A204.1 (cell line): ENCODE data around the gene UST.

Experiments
- FAIRE-seq: peaks from 2 replicates; lab custom pipeline; 2012; peaks lifted over from hg19 to GRCh38; lab: Jason Lieb, UNC

Gene UST

DNA sequence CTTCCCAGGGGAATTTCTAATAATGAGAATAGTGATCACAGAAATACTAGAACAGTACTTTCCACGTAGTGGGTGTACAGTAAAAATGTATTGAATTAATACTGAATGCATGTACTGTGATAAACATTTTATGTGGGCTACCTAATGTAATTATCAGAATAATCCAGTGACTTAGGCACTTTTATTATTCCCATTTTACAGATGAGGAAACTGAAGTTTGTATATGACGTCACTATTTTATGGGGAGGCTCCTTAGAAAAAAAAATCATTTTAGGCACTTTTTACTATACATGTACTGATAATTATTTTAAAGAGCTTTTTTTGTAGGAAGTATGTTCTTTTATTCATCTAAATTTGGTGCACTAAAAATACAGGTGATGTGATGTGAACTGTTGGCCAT lies 295.1 kb downstream of the UST start:
- no peak for FAIRE-seq

DNA sequence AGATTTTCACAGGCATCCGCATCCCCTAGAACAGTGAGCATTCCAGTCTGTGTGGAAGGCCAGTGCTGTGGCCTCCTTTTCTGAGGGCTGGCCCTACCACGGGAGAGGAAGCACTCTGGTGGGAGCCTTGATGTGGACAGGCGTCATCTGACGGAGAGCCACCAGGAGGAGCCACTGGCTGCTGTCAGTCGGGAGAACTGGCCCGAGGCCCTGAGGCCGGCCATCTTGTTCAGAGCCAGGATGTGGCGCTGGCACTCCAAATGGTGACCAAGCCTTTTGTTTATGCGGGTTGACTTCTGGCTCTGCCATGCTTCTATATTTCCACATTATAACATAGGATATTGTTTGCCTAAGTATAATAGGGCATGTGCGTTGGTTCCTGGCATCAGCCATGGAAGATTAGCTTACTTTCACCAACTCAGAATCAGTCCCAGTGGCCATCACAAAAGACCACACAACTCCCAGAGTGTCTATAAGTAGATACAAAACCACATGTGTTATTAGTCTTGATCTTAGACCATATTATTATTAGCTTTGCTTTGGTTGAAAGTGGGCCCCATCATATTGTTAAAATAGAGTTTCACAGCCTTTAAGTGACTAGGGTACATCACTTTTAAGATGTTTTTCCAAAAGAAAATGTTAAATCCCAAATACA lies 296.8 kb downstream of the UST start:
- FAIRE-seq = no peak

DNA sequence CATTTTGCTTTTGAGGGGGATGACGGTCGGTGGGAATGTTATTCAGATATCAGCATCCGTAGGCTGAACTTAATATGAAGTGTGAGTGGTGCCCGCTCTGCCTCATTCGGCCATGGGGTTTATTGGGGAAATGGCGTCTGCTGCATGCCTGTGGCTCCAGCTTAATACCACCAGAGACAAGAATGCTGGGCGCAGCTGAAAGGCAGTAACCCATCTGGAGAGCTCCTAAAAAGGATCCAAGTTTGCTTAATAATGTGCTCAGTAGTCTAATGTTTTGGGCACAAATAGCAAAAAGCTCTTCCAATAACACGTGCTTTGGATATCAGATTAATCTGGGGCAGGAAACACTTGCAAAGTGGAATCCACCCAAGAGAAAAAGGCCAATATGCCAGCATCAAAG lies 297.7 kb downstream of the UST start:
- no peak for FAIRE-seq

DNA sequence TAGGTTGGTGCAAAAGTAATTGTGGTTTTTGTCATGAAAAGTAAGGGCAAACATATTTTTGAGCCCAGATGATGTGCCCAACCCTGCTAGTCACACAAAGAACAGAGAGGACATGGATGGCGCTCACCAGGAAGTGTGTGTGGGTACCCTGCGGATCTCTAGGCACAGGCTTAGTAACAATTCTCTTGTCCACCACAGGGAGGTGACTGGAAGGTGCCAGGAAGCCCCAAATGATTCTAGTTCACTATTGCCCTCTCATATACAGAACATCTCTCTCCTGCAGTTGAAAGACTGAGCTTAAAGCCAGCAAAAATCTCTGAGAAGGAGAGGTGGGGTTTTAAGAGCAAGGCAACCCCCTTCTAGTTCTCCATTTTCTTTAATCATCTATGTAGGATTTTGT lies 298.6 kb downstream of the UST start:
- no peak for FAIRE-seq

DNA sequence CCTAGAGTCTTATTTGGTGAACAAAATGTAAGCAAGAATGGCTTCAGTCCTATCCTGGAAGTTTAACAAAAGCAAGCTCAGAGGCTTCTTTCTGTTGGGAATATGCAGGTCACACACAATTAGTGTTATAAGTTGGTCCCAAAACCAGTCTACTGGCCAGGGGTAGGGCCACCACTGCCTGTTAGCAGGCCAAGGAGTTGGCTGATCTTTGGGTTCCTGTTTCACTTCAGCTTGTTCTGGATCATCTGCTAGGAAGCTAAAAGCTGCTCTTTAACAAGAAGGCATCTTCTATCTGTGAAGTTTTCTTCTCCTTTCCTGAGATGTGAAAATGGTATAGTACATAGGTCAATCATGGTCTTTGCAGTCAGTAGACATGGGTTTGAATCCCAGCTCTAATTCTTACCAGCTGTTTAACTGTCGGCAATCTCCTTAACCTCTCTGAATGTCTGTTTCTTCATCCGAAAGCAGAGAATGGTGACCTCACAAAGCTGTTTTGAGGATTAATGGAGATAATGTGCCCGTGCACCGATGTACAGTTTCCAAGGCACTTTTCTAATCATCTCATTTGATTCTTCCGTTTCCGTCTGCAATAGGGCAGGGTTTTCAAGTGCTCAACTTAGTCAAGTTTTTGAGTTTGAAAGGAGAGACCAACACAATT lies 299.5 kb downstream of the UST start:
- FAIRE-seq = no peak

DNA sequence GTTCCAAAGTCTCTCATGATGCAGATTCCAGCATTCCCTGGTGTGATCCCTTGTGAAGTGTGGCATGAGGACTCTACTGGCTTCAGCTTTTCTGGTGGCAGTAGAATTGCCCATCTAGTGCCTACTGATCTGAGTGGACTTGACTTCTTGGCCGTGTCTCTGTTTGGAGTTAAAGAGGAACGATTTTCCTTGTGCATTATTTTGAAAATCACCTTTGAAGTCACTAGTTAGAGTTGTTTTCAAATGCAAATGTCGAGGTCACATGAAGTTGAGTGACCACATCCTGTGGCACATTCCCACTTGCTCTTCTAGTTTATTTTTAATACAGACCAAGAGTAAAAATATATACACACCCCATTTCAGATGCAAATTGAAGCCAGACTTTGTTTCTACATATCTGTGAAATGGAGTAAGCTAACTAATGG lies 300.0 kb downstream of the UST start:
- FAIRE-seq = no peak

DNA sequence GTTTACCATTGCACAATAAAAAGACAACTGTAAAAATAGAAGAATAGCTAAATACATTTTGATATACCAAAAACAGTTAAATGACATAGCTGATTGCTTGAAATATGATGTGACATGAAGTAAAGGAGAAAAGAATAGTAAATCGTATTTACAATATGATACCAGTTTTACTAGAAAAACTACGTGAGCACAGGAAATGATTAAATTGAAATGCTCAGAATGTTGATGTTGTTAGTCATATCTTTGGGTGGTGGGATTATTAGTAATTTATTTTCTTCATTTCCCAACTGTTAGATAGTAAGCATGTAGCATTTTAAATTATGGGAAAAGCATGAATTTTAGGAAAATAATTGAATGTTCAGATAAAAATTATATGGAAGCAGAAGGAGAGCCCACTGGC lies 302.4 kb downstream of the UST start:
- no peak for FAIRE-seq

DNA sequence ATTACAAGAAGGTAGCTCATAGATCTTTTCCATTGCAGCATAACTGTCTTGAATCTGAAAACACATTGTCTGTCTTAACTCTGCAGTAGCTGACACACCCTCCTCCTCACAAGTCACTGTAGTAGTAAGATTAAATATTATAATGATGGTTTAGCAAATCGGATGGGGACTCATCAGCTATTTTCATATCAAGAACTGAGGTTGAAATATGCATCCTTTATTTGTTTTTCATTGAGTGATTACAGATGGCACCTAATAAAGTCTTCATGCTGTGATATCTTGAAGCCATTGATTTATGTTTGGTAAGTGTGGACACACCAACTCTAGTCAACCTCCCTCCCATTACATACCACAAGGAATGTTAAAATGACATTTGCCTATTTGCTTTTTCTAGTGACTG lies 303.3 kb downstream of the UST start:
- no peak for FAIRE-seq

DNA sequence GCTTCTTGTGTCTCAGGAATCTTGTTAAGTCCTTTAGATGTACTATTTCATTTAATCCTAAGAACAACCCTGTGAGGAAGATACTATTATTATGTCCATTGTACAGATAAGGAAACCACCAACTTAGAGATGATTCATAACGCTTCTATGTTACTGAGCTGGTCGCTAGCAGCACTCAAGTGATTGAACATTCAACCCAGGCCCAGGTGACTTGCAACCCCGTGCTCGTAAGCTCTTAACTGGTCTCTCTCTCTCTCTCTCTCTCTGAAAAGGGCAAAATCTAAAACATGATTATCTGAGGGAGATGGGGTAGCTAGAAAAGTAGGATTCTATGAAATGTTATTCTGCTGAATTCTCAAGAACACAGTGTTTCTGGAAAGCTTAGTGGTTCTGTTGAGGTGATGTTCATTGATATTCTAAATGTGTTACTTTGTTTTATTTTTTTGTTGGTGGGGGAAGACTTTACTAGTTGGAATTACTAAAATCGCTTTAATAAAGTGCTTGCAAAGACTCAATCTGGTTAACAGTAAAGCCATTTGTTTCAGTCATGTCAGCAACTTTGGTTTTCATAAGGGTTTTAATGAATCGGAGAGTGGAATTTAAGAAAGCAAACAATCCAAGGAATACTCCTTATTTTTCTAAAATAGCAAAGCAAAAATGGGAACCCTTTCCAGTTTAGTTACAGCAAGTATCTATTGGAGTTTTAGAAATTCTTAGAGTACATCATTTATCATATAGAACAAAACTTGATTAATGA lies 305.7 kb downstream of the UST start:
- FAIRE-seq = peak; percentile 71

DNA sequence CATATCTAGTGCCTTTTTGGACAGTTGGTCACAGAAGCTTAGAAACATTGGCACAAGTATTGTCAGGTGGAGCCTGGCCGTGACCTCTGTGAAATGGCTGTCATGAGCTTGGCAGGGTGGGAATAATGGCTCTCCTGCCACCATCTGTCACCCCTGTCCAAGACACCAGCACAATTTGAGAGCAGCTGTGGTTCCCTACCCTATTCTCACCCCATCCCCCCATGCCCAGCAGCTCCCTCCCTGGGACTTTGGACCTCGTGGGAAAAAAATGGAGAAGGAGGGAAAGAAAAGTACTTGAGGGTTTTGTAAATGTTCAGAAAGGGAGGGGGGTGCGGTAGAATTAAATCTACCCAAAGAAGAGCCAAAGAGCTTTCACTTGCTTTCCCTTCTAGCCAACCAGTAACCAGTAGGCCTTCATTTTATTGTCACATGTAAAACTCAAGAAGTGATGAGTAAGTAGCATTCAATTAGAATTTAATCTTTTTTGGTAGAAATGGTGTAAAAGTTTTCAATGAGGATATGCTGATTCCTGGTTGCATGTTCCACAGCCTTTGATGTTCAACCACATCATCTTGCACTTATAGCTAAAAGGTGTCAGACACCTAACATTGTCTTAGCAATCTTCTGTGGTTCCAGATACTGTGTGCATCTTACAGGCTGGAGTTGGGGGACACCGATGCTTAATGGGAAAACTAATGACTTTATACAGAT lies 307.2 kb downstream of the UST start:
- no peak for FAIRE-seq

DNA sequence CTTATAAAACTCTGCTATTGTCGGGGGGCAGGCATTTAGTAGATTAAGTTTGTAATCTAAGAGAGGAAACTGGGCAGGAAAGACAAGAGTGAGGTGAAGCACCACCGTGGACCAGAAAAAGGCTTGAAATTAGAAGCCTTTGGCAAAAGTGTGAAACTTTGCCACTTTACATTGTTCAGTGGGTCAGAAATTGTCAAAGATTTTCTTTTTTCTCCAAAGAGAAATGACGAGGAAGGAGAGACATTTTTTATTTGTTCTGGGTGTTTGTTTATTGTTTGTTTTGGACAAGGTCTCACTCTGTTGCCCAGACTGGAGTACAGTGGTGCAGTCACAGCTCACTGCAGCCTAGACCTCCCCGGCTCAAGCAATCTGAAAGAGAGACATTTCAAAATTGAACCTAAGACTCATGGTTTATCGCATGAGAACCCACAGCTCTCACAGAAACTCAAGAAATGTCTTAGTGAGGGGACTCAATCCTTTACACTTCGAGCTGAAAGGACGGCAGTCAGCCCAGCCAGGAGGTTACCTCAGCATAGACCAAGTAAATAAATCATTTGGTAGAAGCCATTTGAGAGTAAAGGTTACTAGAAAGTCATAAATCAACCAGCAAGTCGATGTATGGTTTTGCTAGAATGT lies 307.8 kb downstream of the UST start:
- FAIRE-seq = no peak

DNA sequence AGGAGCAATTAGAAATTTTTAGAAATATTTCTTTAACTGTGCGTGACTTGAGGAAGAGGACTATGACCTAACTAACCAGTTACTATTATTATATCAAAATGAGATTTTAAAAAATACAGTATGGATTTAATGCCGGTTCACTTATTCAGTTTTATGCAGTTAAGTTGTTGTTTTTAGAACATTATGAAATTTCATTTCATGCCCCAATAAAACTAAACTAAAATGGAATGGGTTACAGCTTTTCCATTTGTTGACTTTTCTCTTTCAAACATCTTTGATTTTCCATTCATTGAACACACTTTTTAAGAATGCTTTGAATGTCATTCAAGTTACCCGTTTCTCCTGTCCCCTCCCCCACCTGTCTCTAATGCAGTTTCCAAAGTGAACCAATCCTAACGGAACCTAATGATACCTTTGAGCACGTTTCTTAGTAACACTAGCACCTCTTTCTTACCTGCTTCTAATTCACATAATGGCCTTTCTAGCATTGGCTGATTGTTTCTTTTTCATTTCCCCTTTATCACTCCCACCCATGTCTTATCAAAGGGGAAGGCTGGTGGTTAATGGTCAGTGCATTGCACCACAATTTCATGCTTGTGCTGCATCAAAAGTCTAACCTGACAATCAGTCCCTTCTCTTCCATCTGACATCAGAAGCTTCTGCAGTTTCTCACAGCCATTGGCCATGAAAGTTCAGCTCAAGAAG lies 308.5 kb downstream of the UST start:
- no peak for FAIRE-seq

DNA sequence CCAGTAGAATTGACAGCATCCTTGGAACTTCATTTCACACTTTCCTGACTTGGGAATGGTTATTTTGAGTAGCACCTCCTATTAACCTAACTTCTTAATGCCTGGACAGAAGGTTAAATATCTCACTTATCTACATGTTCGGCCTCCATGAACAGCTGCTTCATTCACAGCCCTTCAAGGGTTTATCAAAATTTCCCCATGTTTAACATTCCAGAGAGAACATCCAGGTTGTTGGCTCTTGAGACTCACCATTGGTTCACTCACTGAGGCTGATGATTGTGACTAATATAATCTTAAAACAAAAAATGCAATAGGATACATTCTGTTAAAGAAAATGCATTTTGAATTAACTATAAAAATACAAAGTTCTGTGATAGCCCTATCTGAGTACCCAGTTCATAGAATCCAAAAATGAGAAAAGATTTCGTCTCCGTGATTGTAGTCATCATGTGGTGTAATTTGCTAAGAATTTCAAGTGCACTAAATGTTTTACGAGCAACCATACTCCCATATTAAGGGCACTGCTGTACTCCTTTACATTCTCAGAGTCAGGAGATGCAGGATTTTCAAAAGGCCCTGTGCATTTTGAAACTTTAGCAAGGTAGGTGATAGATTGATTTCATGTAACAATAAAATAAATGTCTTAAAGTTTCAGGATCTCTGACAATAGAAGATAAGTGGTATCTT lies 310.1 kb downstream of the UST start:
- no peak for FAIRE-seq

DNA sequence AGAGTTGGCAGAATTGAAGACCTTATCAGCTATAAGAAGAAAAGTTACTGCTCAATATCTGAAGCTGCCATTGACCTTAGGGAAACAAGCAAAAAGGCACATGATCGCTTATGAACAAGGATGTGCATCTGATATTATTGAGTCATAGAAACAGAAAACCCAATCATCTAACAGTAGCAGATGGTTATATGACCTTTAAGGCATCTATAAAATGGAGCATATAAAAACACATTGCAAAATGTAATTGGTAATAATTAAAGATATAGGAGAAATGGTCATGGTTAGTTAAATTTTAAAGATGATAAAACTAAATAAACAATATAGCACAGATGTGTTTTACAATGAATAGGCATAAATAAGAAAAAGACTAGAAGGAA lies 310.6 kb downstream of the UST start:
- no peak for FAIRE-seq

DNA sequence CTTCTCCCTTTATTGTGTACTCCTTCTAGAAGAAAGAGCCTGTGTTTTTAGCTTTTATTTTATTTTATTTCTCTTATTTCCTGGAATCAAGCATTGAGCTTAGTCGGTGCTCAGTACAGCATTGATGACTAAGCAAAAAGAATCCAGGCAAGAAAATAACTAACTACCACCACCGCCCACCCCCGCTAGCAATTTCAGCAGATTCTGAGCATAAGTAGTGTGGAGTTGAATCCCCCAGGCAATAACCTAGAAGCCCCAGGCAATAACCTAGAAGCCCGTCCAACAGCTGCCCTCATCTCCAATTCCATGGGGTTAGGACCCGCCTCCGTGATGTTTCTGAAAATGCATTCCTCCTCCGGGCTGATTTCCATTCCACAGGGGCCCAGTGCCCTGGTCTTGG lies 312.7 kb downstream of the UST start:
- FAIRE-seq = no peak

DNA sequence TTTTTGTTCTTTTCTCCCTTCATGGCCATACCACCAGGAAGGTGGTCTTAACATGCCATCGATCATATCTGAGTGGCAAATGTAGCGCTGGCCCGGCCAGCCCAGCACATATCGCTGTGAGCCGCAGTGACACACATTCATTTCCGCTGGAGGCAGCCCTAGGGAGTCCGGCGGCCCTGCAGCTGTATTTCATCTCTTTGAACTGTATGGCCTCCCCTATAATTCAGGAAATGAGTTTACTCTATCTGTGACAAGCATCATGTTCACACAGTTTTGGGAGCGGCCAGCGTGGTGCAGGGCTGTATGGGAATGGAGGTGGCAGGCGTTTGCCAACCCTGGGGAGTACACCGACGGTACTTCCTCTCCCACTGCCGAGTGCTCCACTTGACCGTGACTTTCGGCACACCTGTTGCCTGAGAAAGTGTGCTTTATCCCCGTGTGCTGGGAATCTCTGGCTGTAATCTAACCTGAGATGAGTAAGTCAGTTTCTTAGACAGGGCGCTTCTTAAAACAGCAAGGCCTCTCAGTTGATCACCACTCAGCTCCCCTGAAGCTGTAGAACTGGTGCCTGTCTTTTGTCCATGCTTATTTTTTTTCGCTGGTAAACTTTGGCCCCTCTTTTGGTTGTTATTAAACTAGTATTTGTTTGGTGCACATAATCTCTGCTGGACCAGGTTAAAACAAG lies 313.6 kb downstream of the UST start:
- FAIRE-seq = no peak

DNA sequence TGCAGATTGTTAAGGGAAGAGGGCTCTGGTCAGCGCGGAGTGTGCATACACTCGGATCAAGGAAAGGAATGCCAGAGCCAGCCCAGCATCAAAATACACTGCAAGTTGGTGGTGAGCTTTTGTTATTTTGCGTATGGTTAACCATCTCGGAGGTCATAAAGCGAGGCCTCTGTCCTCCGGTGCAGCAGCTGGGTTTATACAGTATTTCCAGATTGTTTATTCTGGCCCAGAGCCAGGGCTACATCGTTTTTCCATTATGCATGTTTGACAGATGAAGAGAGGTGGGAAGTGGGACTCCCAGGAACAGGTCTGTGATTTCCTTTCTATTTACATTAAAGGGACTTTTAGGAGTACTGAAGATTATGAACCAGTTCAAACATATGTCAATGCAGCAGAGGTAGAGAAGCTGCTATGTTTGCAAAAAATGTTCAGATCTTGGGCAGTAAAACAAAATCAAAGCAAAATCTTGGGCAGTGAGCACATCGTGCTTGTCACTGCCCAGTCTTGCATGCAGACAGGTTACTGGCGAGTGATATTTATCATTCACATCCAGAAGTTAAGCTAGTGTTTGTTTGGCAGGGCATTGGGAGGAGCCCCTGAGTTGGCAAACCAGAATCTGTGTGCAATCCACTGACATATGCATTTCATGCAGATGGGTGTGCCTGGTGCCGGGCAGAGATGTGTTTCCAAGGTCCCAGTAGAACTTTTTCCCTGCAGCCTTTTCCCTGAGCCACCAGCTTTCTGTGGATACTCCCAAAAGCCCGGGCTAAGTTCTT lies 314.3 kb downstream of the UST start:
- FAIRE-seq = no peak

DNA sequence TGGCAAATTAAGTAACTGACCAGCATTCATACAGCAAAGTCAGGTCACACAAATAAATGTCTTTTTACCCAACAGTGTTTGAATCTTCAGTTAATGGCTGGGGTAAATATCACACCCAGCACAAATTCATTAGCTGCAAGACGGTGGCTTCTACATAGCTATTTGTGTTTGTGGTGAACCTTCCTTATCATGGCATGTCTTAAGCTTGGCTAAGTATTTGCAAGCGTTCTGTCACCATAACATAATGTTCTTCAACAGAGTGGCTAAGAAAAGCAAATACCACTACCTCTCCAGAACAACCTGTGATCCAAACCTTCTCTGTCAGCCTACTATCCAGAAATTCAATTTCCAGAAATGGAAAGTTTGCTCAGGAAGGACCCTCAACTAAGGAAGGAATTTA lies 315.1 kb downstream of the UST start:
- FAIRE-seq = no peak

DNA sequence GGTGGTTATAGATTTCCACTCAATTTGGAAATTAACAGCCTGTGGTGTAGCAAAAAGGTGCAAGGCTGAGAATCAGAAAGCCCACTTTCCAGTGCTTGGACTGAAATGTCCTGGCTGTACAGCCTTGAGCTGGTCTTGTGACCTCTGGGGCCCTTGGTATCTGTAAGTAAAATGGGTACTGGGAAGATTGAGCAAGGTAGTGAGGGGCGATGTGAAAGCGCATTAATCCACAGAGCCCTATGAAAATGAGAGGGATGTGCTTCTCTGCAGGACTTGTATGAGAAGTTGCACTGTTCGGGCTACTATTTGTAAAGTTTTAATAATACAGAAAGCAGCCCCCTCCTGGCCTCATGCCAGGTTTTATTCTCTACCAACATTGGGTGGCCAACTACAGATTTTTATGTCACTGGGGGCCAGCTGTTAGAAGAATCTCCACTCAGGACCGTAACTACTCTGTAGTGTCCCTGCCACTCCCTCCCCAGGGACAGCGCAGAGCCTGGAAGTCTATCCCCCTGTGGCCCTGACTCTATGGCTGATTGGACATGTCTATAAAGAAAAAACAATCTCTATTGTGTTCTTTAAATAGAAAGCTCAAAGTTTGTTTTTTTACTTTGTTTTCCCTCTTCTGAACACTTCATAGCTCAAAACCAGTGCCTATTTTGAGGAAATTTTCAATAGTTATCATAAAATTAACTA lies 316.0 kb downstream of the UST start:
- no peak for FAIRE-seq
